ENCODE results near the gene ZNF550. TPM values are rescaled to one million over a fixed set of nuclear protein-coding genes. Genes with fewer than 3 reads are reported as not detected.
"Not testable (repeated sequence)": the region's sequence is repeated elsewhere in the genome, so short reads cannot be mapped to it uniquely, and the experiment has no call there.

The ZNF550 gene
- total RNA-seq, 1 donor from 2014 or later = 11.3 TPM

DNA sequence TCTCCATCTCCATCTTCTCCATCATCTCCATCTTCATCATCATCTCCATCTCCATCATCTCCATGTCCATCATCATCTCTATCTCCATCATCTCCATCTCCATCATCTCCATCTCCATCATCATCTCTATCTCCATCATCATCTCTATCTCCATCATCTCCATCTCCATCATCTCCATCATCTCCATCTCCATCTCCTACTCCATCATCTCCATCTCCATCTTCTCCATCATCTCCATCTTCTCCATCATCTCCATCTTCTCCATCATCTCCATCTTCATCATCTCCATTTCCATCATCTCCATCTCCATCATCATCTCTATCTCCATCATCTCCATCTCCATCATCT lies 60.4 kb downstream of the ZNF550 start:
- Mint-ChIP-seq H3K9me3 (peaks cover 64% of the 10 kb centered on the region), H3K36me3 (peaks cover 64% of the 10 kb centered on the region), H3K4me3 (peak overlapping the region; percentile 67)
- H3K27ac Mint-ChIP-seq; DNase-seq (ENCODE audit: low spot score in 2 of 2, unreplicated experiment in 2 of 2); H3K27me3 Mint-ChIP-seq (ENCODE audit: low read depth); H3K4me1 Mint-ChIP-seq: not testable (repeated sequence)

DNA sequence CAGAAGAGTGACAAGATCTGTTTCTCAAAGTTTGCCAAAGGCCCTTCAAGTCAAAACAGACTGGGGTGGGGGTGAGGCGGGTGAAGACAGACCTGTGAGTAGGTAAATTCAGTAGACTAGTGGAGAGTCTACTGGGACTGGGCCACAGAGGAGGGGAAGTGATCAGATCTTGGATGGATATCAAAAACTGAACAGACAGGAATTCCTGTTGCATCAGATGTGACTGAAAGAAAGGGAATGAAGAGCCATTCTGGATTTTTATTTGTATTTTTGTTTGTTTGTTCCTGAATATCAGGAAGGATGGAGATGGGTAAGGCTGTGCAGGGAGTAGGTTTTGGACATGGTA lies 71.4 kb downstream of the ZNF550 start:
- not testable (repeated sequence) for H3K4me1 Mint-ChIP-seq; H3K27me3 Mint-ChIP-seq (ENCODE audit: low read depth); DNase-seq (ENCODE audit: low spot score in 2 of 2, unreplicated experiment in 2 of 2)
- Mint-ChIP-seq H3K27ac (peak overlapping the region; percentile 43), H3K4me3 (peak overlapping the region; percentile 66), H3K36me3 (peaks cover 55% of the 10 kb centered on the region), H3K9me3 (peaks cover 62% of the 10 kb centered on the region)

DNA sequence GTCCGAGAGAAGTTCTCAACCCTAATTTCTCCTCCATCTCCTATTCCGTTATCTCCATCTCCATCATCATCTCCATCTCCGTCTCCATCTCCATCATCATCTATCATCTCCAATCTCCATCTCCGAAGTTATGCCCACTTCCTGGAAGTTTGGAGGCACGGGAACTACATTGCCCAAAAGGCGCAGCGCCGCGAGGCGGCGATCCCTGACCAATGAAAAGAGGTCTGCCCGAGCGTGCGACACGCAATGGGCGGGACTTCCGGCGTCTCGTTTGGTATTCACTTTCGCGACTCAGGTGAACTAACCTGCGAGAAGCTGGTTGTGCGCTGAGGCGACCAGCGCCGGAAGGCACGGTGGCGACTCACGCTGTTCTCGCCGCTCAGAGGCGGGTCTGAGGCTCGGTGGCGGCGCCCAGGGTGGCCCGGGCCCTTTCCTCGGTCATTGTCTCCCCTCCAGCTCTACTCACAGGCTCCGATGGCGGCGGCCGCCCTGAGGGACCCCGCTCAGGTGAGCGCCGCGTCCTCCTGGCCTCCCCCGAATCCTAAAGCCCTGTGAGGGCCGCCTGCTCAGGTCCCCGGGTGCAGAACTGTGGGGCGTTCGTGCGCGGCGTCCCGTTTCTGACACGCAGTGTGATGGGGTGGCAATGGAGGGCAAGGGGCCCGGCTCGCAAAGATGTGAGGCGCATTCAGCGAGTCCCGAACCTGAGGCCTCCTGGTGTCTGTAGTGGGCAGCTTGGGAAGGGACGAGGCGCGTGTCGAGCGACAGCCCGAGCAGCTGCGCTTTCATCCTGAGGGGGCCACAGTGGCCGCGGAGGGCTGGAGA lies 72.0 kb downstream of the ZNF550 start, which contains the start of gene ZNF419:
Gene ZNF419 (plus strand): TSS at position 274 of the 822 bp plus-strand sequence. CDS start 201 bp downstream, at position 475.
- not testable (repeated sequence) for H3K27me3 Mint-ChIP-seq (ENCODE audit: low read depth); H3K4me1 Mint-ChIP-seq
- Mint-ChIP-seq H3K36me3 (peaks cover 49% of the 10 kb centered on the region), H3K9me3 (peaks cover 56% of the 10 kb centered on the region), H3K4me3 (peak within 1 kb of the TSS; percentile 66), H3K27ac (peak within 1 kb of the TSS; percentile 43)
- DNase-seq (ENCODE audit: low spot score in 2 of 2, unreplicated experiment in 2 of 2) = peak; percentile 81 to 88

Other genes with a start within 250 kb of the ZNF550 start
- gene ZNF543, start 239.4 kb downstream of the ZNF550 start, total RNA-seq = 11.7 to 12.1 TPM (median 12.0 TPM) in 3 replicates
- gene ZNF304, start 208.6 kb downstream of the ZNF550 start, total RNA-seq = 12.2 to 13.6 TPM (median 13.2 TPM) in 3 replicates
- 10.3 to 12.4 TPM (median 12.2 TPM) in 3 replicates for gene TRAPPC2B, start 196.3 kb downstream of the ZNF550 start, total RNA-seq
- gene ZNF547, start 196.3 kb downstream of the ZNF550 start, total RNA-seq = 3.9 to 6.8 TPM (median 4.7 TPM) in 3 replicates
- 39.1 to 41.1 TPM (median 40.5 TPM) in 3 replicates for gene ZNF548, start 170.0 kb downstream of the ZNF550 start, total RNA-seq
- 16.3 to 18.4 TPM (median 17.4 TPM) in 3 replicates for gene ZNF17, start 148.7 kb downstream of the ZNF550 start, total RNA-seq
- 20.1 to 23.7 TPM (median 21.9 TPM) in 3 replicates for gene ZNF749, start 124.5 kb downstream of the ZNF550 start, total RNA-seq
- gene VN1R1, start 102.7 kb downstream of the ZNF550 start, total RNA-seq = 1.2 to 1.7 TPM (median 1.6 TPM) in 3 replicates
- gene ZNF772, start 82.3 kb downstream of the ZNF550 start, total RNA-seq = 13.8 to 15.5 TPM (median 14.0 TPM) in 3 replicates
- 20.0 to 22.3 TPM (median 22.3 TPM) in 3 replicates for gene ZNF419, start 72.1 kb downstream of the ZNF550 start, total RNA-seq
- 9.3 to 9.7 TPM (median 9.4 TPM) in 3 replicates for gene ZNF773, start 59.9 kb downstream of the ZNF550 start, total RNA-seq
- gene ZNF549, start 32.5 kb downstream of the ZNF550 start, total RNA-seq = 11.1 to 11.5 TPM (median 11.3 TPM) in 3 replicates
- 9.4 to 10.0 TPM (median 9.5 TPM) in 3 replicates for gene ZNF416, start 19.0 kb upstream of the ZNF550 start, total RNA-seq
- 15.4 to 17.1 TPM (median 16.7 TPM) in 3 replicates for gene ZIK1, start 24.3 kb upstream of the ZNF550 start, total RNA-seq
- gene ZNF530, start 40.0 kb upstream of the ZNF550 start, total RNA-seq = 4.8 to 6.1 TPM (median 6.0 TPM) in 3 replicates
- 33.5 to 40.5 TPM (median 40.4 TPM) in 3 replicates for gene ZNF134, start 54.4 kb upstream of the ZNF550 start, total RNA-seq
- gene ZNF211, start 73.3 kb upstream of the ZNF550 start, total RNA-seq = 25.3 to 28.7 TPM (median 25.4 TPM) in 3 replicates
- not detected in 3 replicates for gene ZSCAN4, start 109.1 kb upstream of the ZNF550 start, total RNA-seq
- 14.5 to 19.0 TPM (median 14.6 TPM) in 3 replicates for gene ZNF551, start 122.1 kb upstream of the ZNF550 start, total RNA-seq
- 42.4 to 43.0 TPM (median 42.7 TPM) in 3 replicates for gene ZNF154, start 149.3 kb upstream of the ZNF550 start, total RNA-seq
- 8.5 to 9.3 TPM (median 9.3 TPM) in 3 replicates for gene ZNF671, start 167.8 kb upstream of the ZNF550 start, total RNA-seq
- 29.1 to 30.4 TPM (median 29.7 TPM) in 3 replicates for gene ZNF776, start 187.0 kb upstream of the ZNF550 start, total RNA-seq
- gene ZNF586, start 209.8 kb upstream of the ZNF550 start, total RNA-seq = 29.7 to 33.7 TPM (median 31.3 TPM) in 3 replicates

All from mesothelial cell of epicardium (in vitro differentiated cells).